ENCODE measurements around the gene WDR91.

GRCh38 chr7:135175931-135176330, 35.4 kb downstream of the WDR91 start:
- TF ChIP-seq CTCF (conservative IDR thresholded peaks at IDR 0.05 in 1 of 2, IDR thresholded peaks at IDR 0.05 in 1 of 2; ENCODE audit: extremely low read depth in 1 of 2, insufficient read depth in 1 of 2, low read depth in 1 of 2, low read length in 2 of 2) (no peak), EZH2 (IDR thresholded peaks at IDR 0.05; ENCODE audit: borderline replicate concordance, low read length) (no peak)
